ENCODE data around the gene XRCC5.

The XRCC5 gene

GRCh38 chr2:216098421-216099334 lies 10.5 kb upstream of the XRCC5 start:
- H3K36me3 ChIP-seq (ENCODE audit: insufficient read depth, low read length) = no peaks in the 10 kb centered on the region
- H3K4me3 ChIP-seq = no peak overlapping the region
- no peak overlapping the region for H3K27ac ChIP-seq
- DNase-seq (ENCODE audit: low read depth, low spot score) = no peak
- no peak overlapping the region for H3K9ac ChIP-seq (ENCODE audit: insufficient read length)
- H3K9me3 ChIP-seq (ENCODE audit: low read depth, low read length) = no peaks in the 10 kb centered on the region
- TF ChIP-seq POLR2AphosphoS5 (IDR thresholded peaks at IDR 0.05; ENCODE audit: borderline replicate concordance, low read depth, low read length) (no peak), EZH2 (IDR thresholded peaks at IDR 0.05) (no peak), FOXP2 (optimal IDR thresholded peaks at IDR 0.05; ENCODE audit: control extremely low read depth, extremely low read length, insufficient read depth) (no peak)

DNA sequence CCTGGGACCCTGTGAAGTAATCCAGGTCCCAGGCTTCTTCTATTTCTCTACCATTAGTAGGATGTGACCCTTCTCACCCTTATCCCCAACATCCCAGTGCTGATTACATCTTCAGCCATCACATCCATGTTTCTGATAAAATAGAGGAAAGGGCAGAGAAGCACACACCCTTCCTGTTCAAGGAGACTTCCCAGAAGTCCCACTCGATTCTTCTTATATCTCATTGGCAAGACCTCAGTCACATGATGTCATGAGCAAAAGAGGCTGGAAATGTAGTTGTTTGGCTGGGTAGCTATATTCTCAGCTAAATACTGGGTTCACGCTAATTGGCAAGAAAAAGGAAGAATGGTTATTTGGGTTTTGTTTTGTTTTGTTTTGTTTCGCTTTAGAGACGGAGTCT lies 8.0 kb upstream of the XRCC5 start:
- Histone ChIP-seq H3K4me3 (no peak overlapping the region), H3K36me3 (ENCODE audit: insufficient read depth, low read length) (no peaks in the 10 kb centered on the region), H3K9me3 (ENCODE audit: low read depth, low read length) (no peaks in the 10 kb centered on the region), H3K27ac (no peak overlapping the region), H3K9ac (ENCODE audit: insufficient read length) (no peak overlapping the region)
- no peak for DNase-seq (ENCODE audit: low read depth, low spot score)
- TF ChIP-seq POLR2AphosphoS5 (IDR thresholded peaks at IDR 0.05; ENCODE audit: borderline replicate concordance, low read depth, low read length) (no peak), EZH2 (IDR thresholded peaks at IDR 0.05) (no peak), FOXP2 (optimal IDR thresholded peaks at IDR 0.05; ENCODE audit: control extremely low read depth, extremely low read length, insufficient read depth) (no peak)

- no peak for TF ChIP-seq EZH2 (IDR thresholded peaks at IDR 0.05)
- TF ChIP-seq POLR2AphosphoS5 (IDR thresholded peaks at IDR 0.05; ENCODE audit: borderline replicate concordance, low read depth, low read length) = no peak
- TF ChIP-seq FOXP2 (optimal IDR thresholded peaks at IDR 0.05; ENCODE audit: control extremely low read depth, extremely low read length, insufficient read depth) = no peak
- no peak overlapping the region for H3K27ac ChIP-seq
- no peak overlapping the region for H3K9ac ChIP-seq (ENCODE audit: insufficient read length)
- no peak overlapping the region for H3K4me3 ChIP-seq
- DNase-seq (ENCODE audit: low read depth, low spot score) = no peak
- H3K36me3 ChIP-seq (ENCODE audit: insufficient read depth, low read length) = no peaks in the 10 kb centered on the region
- no peaks in the 10 kb centered on the region for H3K9me3 ChIP-seq (ENCODE audit: low read depth, low read length)
Measured at GRCh38 chr2:216103213-216103612, 5.9 kb upstream of the XRCC5 start.

DNA sequence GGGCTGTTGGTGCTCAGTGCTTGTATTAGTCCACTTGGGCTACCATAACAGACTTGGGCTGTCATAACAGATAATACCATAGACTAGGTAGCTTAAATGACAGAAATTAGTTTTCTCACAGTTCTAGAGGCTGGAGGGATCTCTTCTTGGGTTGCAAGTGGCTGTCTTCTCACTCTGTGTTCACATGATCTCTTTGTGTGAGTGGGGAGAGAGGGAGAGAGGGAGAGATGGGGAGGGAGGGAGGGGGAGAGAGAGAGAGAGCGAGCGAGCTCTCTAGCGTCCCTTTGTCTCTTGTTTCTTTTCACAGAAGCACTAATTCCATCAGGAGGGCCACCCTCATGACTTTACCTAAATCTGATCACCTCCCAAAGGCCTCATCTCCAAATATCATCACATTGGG lies 4.5 kb upstream of the XRCC5 start:
- no peak overlapping the region for H3K4me3 ChIP-seq
- H3K36me3 ChIP-seq (ENCODE audit: insufficient read depth, low read length) = no peaks in the 10 kb centered on the region; the same call in 1 of the 2 replicates
- no peak overlapping the region for H3K9ac ChIP-seq (ENCODE audit: insufficient read length)
- no peak overlapping the region for H3K27ac ChIP-seq
- no peaks in the 10 kb centered on the region for H3K9me3 ChIP-seq (ENCODE audit: low read depth, low read length)
- no peak for DNase-seq (ENCODE audit: low read depth, low spot score)
- TF ChIP-seq EZH2 (IDR thresholded peaks at IDR 0.05) = no peak
- no peak for TF ChIP-seq FOXP2 (optimal IDR thresholded peaks at IDR 0.05; ENCODE audit: control extremely low read depth, extremely low read length, insufficient read depth)
- no peak for TF ChIP-seq POLR2AphosphoS5 (IDR thresholded peaks at IDR 0.05; ENCODE audit: borderline replicate concordance, low read depth, low read length)

DNA sequence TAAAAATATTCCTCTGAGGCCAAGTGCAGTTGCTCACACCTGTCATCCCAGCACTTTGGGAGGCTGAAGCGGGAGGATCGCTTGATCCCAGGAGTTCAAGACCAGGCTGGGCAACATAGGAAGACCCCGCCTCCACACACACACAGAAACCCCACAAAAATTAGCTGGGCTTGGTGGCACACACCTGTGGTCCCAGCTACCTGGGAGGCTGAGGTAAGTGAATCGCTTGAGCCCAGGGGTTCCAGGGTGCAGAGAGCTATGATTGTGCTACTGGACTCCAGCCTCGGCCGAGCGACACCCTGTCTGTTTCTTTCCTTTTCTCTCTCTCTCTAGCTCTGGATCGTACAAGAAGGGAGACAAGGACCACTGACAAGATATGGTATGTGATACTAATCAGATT lies 1.8 kb upstream of the XRCC5 start:
- Histone ChIP-seq H3K27ac (peak overlapping the region; percentile 98; the same call in 1 of the 2 replicates), H3K4me3 (no peak overlapping the region)
- no peak for TF ChIP-seq FOXP2 (optimal IDR thresholded peaks at IDR 0.05; ENCODE audit: control extremely low read depth, extremely low read length, insufficient read depth)
- TF ChIP-seq POLR2AphosphoS5 (IDR thresholded peaks at IDR 0.05; ENCODE audit: borderline replicate concordance, low read depth, low read length) = no peak
- no peak for TF ChIP-seq EZH2 (IDR thresholded peaks at IDR 0.05)

DNA sequence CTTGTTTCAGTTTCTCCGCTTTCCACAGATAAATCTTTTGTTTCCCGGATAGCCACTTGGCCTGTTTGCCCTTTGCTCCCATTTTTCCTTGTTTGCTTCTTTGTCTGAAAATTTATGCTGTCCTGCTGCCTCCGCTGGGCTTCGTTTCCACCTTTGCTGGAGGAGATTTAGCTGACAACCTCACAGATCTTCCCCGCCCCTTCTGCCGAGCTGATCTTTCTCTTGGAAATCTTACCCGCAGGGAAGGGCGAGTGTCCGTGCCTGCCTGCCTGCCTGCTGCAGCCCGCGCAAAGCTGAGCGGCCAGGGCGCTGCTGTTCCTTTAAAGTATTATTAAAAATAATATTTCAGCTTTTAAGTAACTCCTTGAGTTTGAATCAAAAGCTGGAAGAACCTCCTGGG lies 1.4 kb upstream of the XRCC5 start:
- TF ChIP-seq POLR2AphosphoS5 (IDR thresholded peaks at IDR 0.05; ENCODE audit: borderline replicate concordance, low read depth, low read length) (no peak), EZH2 (IDR thresholded peaks at IDR 0.05) (no peak), FOXP2 (optimal IDR thresholded peaks at IDR 0.05; ENCODE audit: control extremely low read depth, extremely low read length, insufficient read depth) (no peak)
- no peak for DNase-seq (ENCODE audit: low read depth, low spot score)
- Histone ChIP-seq H3K36me3 (ENCODE audit: insufficient read depth, low read length) (peaks cover 27% of the 10 kb centered on the region), H3K9me3 (ENCODE audit: low read depth, low read length) (no peaks in the 10 kb centered on the region), H3K9ac (ENCODE audit: insufficient read length) (peak overlapping the region; percentile 29), H3K27ac (peak overlapping the region; percentile 98), H3K4me3 (no peak overlapping the region)

More for the DNA sequence above, 1.8 kb upstream of the XRCC5 start:
- DNase-seq (ENCODE audit: low read depth, low spot score) = no peak
- peaks cover 22% of the 10 kb centered on the region for H3K36me3 ChIP-seq (ENCODE audit: insufficient read depth, low read length)
- H3K9ac ChIP-seq (ENCODE audit: insufficient read length) = peak overlapping the region; percentile 29
- H3K9me3 ChIP-seq (ENCODE audit: low read depth, low read length) = no peaks in the 10 kb centered on the region

GRCh38 chr2:216108310-216108966 lies 710 bp upstream of the XRCC5 start:
- Histone ChIP-seq H3K9ac (ENCODE audit: insufficient read length) (peak overlapping the region; percentile 96), H3K27ac (peak overlapping the region; percentile 98), H3K36me3 (ENCODE audit: insufficient read depth, low read length) (peaks cover 33% of the 10 kb centered on the region), H3K4me3 (peak overlapping the region; percentile 97), H3K9me3 (ENCODE audit: low read depth, low read length) (no peaks in the 10 kb centered on the region)
- DNase-seq (ENCODE audit: low read depth, low spot score) = no peak
- no peak for TF ChIP-seq EZH2 (IDR thresholded peaks at IDR 0.05)
- no peak for TF ChIP-seq FOXP2 (optimal IDR thresholded peaks at IDR 0.05; ENCODE audit: control extremely low read depth, extremely low read length, insufficient read depth)
- no peak for TF ChIP-seq POLR2AphosphoS5 (IDR thresholded peaks at IDR 0.05; ENCODE audit: borderline replicate concordance, low read depth, low read length)

DNA sequence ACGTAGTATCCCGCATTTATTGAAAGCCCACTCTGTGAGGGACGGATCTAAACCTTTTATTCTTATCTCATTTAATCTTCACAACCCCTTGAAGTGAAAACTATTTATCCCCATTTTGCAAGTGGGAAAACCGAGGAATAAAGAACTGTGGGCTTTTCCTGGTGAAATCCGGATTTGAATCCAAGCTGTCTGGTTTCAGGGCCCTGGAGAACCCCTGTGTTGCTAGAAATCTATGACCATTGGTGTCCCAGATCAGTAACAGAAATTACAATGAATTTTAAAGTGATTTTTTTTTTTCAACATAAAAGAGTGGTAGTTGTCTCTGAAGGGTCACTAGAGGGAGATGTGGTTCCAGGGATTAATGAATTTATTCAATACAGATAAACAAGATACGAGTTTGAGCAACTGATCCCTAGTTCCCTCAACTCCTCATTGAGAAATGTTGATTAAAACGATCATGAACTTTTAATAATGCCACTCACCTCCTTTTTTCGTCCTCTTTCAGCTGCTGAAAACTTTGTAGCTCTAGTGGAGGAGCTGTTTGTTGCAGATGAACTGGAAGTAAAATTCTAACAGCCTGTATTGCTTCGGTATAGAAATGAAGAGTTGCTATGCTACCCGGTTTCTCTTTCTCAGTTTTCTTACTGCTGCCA lies 940 bp downstream of the XRCC5 start:
- peaks cover 46% of the 10 kb centered on the region for H3K36me3 ChIP-seq (ENCODE audit: insufficient read depth, low read length)
- no peak for DNase-seq (ENCODE audit: low read depth, low spot score)
- no peak for TF ChIP-seq FOXP2 (optimal IDR thresholded peaks at IDR 0.05; ENCODE audit: control extremely low read depth, extremely low read length, insufficient read depth)
- no peak for TF ChIP-seq EZH2 (IDR thresholded peaks at IDR 0.05)
- no peak for TF ChIP-seq POLR2AphosphoS5 (IDR thresholded peaks at IDR 0.05; ENCODE audit: borderline replicate concordance, low read depth, low read length)
- H3K9ac ChIP-seq (ENCODE audit: insufficient read length) = peak overlapping the region; percentile 100
- peak overlapping the region; percentile 97 for H3K4me3 ChIP-seq
- no peaks in the 10 kb centered on the region for H3K9me3 ChIP-seq (ENCODE audit: low read depth, low read length)
- H3K27ac ChIP-seq = peak overlapping the region; percentile 90
